Hematopoietic multipotent progenitor cell (in vitro differentiated cells): Measurements from ENCODE around the gene PDCD1. TPM values are rescaled to one million over a fixed set of nuclear protein-coding genes. Genes with fewer than 3 reads are reported as not detected.

Experiments
- DNase-seq, 3 donors: peaks; one replicate each; pipeline ENCODE4 v3.0.0-alpha.2; 2011 to 2015; ENCODE audit warnings: low read depth in 2 of 3, low spot score in 2 of 3
- total RNA-seq: library from RNA; depleted of rRNA; stranded (reverse); fragments of >200 nt; gene quantifications from one replicate; pipeline ENCODE4 v1.2.3, GENCODE V29; 2012

PDCD1 gene
- total RNA-seq, 1 donor = 0.27 TPM

- DNase-seq = no peak
Measured at GRCh38 chr2:241895712-241896641, 37.3 kb upstream of the PDCD1 start.

- no peak for DNase-seq
Measured at GRCh38 chr2:241895427-241895711, 36.7 kb upstream of the PDCD1 start.

DNA sequence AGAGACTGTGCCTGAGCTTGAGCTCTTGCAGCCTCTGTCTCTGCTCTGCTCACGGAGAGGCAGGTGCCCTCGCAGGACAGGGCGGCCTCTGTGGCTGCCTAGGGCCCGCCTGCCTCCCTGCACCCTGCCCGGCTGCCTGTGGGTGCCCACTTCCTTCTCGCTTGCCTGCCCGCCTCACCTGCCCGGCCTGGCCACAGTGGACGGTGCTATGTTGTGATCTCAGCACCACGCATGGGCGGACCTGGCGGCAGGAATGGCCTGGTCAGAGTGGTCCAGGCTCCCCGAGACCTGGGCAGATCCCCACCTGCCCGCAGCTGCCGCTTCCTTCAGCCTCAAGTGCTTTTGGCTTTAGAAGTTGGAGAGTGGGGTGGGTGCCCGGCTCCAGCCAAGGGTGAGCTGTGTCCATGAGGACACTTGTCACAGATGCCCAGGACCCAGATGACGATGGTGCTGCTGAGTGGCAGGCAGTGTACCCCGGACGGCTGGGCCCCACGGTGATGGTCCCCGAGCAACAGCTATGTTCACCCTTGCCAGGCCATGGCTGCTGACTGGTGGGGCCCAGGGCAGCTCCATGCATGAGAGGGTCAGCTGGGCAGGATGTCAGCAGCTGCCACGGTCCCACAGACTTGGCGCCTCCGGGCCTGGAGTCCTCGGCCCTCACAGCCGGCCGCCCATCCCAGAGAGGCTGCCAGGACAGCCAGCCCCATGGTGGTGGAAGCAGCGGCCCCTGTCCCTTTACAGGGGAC, 36.2 kb upstream of the PDCD1 start:
- no peak for DNase-seq

DNA sequence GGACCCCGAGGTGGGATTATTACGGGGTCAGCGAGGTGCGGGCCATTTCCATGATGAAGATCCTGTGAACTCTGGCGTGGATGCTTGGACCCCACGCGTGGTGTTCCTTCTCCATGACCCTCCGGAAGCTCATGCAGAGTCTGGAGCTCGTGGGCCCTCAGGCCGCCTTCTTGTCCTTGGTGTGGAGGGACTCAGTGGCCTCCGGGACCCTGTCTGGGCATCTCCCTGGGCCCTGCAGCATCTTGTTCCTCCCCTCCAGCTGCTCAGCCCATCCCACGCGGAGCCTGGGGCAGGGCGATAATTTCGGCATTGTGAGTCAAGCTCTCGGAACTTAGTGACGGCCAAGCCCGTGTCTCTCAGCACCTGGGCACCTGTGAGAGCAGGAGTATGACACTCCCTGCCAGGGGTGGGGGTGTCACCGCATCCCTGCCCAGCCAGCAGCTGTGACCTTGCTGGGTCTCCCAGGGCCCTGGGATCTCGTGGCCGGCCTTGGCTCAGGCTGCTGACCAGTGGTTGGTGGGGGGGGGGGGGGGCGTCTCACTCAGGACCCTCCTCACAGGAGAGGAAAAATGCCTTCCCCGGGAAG, 35.5 kb upstream of the PDCD1 start:
- no peak for DNase-seq

DNA sequence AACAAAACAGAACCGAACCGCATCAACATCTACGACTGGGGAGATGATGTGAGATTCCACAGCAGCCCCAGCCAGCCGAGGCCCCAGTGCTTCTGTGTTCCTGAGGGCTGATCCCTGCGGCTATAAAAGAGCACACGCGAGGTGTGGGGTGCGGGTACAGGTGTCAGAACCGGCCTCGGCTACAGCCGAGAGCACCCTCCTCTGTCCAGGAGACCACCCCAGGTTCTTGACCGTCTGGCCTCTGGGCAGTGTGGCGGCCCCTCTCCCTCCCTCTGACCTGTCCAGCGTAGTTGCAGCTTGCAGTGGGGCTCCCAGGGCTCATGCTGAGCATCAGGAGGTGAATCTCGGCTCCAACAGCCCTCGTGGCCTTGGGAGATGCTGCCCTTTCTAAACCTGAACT, 34.6 kb upstream of the PDCD1 start:
- DNase-seq = no peak

GRCh38 chr2:241892299-241893137, 33.8 kb upstream of the PDCD1 start:
- no peak for DNase-seq

- DNase-seq = no peak
Measured at GRCh38 chr2:241891988-241892298, 33.2 kb upstream of the PDCD1 start.

- DNase-seq = no peak
Measured at GRCh38 chr2:241891315-241891987, 32.8 kb upstream of the PDCD1 start.

DNA sequence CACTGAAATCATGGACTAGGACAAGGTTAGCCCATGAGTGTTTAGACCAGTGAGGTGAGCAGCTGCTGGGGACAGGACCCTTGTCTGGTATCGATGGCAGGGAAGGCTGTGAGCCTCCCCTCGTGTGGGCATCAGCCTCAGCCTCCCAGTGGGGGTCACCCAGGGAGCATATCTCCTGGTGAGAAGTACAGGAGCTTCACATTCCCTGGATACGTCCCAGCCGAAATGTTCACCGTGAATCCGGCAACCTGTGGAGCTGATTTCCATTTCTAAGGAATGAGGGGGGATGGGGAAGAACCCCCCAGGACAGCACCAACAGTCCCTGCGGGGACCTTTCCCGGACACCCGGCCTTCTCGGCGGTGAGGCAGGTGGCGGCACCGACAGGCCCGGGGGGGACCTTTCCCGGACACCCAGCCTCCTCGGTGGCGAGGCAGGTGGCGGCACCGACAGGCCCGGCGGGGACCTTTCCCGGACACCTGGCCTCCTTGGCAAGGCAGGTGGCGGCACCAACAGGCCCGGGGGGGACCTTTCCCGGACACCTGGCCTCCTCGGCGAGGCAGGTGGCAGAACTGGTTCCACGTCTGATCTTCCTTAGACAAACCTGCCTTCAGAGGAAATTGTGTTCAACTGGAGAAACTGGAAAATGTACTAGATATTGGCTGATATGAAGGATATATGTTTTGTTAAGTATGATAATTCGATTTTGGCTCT, 32.0 kb upstream of the PDCD1 start:
- no peak for DNase-seq

DNA sequence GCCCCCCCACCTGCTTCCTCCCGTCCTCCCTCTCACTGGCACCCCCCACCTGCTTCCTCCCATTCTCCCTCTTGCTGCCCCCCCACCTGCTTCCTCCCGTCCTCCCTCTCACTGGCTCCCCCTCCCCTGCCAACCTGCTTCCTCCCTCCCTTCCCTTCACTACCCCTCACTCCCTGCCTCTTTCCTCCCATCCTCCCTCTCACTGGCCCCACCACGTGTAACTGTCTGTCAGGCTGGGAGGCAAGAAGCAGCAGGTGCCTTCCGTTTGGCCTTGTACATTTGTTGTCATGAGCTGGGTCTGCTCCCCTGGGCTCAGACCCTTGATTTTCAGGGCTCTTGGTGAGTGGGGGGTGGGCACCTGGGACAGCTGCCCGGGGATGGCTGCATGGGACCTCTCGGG, 29.9 kb upstream of the PDCD1 start:
- peak in 1 of 3 donors; percentile 25 for DNase-seq

DNA sequence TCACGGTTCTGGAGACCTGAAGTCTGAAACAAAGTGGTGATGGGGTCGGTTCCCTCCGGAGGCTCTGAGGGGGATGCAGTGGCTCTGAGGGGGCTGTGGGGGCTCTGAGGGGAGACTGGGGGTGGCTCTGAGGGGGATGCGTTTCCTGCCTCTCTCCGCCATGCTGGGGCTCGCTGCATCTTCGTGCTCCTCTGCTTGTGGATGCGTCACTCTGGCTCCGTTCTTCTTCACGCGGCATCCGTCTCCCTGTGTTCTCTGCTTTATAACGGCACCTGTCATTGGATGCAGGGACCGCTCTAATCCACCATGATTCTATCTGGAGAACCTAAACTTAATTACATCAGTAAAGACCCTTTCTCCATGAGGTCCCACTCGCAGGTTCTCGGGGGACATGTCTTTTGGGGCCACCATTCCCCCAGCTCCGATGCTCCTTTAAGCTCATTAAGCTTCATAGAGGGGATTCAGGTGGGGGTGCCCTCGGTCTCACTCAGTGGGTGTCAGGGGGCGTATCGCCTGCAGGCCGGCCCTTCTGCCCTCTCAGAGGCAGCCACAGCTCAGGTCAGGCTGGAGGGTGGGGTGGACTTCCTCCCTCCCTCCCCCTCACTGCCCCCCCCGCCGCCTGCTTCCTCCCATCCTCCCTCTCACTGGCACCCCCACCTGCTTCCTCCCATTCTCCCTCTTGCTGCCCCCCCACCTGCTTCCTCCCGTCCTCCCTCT, 29.3 kb upstream of the PDCD1 start:
- no peak for DNase-seq

- DNase-seq = no peak
Measured at GRCh38 chr2:241886840-241887447, 28.2 kb upstream of the PDCD1 start.

- DNase-seq = no peak
Measured at GRCh38 chr2:241885946-241886643, 27.4 kb upstream of the PDCD1 start.

DNA sequence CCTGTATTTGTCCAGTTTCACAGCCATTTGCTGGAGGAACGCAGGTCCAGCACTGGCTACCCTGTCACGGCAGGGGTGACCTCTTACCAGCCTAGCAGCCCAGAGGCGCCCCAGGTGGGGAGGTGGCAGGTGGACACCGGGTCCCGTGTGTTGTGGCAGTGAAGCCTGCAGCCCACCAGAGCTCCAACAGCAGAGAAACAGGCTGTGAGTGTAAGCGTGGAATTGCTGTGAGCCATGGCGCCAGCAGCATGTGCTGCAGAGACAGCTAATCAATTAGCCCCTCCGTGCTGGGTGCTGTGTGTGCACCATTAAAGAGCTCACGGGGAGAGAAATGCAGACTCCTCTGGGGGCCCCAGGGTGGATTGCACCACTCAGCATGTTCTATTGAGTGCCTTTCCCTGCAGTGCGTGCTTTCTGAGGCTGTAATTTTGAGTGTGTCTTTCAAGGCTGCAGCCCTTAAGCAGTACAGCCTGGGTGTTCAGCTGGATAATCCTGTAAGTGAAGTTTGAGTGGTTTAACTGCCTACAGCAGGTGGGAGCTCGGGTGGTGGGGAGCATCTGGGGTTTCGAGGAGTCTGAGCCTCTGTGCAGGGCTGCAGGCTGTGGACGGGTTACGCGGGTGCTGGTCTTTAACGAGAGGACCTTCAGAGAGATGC, 26.7 kb upstream of the PDCD1 start:
- no peak for DNase-seq

- DNase-seq = no peak
Measured at GRCh38 chr2:241884951-241885290, 26.2 kb upstream of the PDCD1 start.

GRCh38 chr2:241882091-241882625, 23.5 kb upstream of the PDCD1 start:
- DNase-seq = peak in 2 of 3 donors; percentile 56 to 67

DNA sequence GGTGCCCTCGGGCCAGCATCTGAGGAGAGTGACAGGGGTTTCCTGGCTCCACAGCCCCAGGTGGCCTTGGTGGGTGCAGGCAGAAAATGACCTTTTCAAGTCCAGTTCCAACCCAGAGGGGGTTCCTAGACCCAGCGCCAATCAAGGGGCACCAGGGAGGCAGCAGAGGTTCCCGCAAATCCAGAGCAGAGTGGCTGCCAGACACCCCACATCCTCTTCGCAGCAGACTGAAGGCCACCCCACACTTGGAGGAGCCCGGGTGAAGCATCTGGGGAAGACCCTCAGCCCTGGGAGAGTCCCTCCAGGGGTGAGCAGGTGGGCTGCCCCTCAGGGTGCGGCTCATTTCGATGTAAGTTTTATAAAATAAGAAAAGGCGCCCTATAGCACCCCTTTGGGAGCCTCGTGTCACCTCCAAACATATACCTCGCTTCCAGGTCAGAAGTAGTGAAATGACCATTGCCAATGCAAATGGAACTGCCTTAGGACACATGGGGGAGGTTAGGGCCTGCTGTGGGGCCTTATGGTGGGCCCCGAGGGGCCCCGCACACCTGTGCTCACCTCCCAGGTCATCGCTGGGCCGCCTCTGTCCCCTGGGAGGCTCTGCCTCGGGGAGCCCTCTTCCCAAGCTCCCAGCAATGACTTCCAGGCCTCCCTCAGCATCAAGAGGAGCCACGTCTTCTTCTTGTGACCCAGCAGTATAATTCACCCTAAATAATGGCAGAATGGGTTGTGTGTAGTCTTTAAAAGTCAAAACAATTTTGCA, 21.8 kb upstream of the PDCD1 start:
- no peak for DNase-seq
